Choroid plexus epithelial cell (primary cell): Measurements from ENCODE around the gene UBE2U.

Experiments used
- DNase-seq: peaks from one replicate; pipeline ENCODE4 v3.0.0-alpha.2; 2010; ENCODE audit warnings: low read depth
- H3K4me3 ChIP-seq: 2 replicates; pipeline ENCODE4 v1.5.1; 2011; ENCODE audit warnings: low read depth, mild to moderate bottlenecking, control low read depth, low read length, moderate library complexity
- CTCF ChIP-seq: conservative IDR thresholded peaks from 2 replicates; pipeline ENCODE4 v1.5.1; 2011; ENCODE audit warnings: low read depth, mild to moderate bottlenecking, control low read depth, inconsistent platforms, low read length, moderate library complexity

The UBE2U gene

GRCh38 chr1:64166629-64167028, 36.8 kb upstream of the UBE2U start:
- no peak overlapping the region for H3K4me3 ChIP-seq
- no peak for TF ChIP-seq CTCF
- DNase-seq = no peak

DNA sequence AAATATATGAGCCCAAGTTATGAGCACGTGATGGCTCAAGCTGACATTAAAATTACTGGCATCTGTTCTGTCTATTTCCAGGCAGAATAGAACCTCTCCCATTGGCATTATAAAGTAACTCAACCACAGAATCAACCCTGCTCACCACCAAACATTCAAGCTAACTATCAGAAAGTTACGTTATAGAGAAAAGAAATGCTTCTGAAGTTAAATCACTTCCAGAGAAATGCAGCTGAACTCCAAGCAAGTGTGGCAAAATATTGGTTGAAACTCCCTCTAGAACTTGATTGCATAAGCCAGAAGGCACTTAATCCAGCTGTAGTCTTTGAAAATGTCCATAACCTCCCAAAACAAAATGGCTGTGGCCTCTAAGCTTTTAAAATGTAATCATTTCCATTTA, 36.2 kb upstream of the UBE2U start:
- peak; percentile 57 for DNase-seq
- no peak overlapping the region for H3K4me3 ChIP-seq
- no peak for TF ChIP-seq CTCF

DNA sequence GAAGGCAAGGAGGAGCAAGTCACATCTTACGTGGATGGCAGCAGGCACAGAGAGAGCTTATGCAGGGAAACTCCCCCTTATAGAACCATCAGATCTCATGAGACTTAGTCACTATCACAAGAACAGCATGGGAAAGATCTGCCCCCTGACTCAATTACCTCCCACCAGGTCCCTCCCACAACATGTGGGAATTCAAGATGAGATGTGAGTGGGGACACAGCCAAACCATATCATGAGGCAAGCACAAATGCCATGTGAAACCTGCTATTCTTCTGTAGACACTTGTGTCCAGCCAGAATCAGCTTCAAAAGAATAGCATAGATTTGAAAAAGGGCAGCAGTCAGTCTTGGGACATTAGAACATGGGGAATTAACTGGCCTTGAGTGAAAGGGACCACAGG, 32.2 kb upstream of the UBE2U start:
- H3K4me3 ChIP-seq = no peak overlapping the region
- peak; percentile 44 for DNase-seq
- no peak for TF ChIP-seq CTCF

GRCh38 chr1:64171797-64172281, 31.6 kb upstream of the UBE2U start:
- no peak overlapping the region for H3K4me3 ChIP-seq
- peak; percentile 67 for DNase-seq
- TF ChIP-seq CTCF = no peak

DNA sequence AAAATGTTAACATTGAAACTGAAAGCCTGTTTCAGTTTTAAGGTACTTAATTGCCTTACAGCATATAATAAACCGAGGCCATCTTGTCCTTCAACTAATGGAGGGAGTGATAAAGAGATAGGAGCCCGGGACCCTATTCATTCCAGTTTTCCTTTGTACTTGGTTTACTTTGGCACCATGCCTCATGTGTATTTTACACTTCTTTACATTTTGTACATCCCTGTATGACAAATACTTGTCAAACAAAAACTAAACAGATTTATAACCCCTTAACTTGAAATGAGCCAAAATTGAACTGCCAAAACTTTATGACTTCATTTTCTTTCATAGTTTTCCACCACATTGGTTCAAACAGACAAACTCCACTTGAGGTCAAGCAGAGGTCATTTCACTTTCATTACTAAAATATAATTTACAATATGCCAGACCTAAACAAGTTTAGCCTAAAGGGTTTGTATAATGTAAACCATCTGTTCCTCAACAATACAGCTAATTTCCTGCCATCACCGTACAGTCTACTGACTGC, 30.9 kb upstream of the UBE2U start:
- no peak for TF ChIP-seq CTCF
- H3K4me3 ChIP-seq = no peak overlapping the region
- DNase-seq = no peak

GRCh38 chr1:64173336-64173940, 30.0 kb upstream of the UBE2U start:
- H3K4me3 ChIP-seq = no peak overlapping the region
- no peak for DNase-seq
- TF ChIP-seq CTCF = no peak

GRCh38 chr1:64175639-64176038, 27.8 kb upstream of the UBE2U start:
- no peak for DNase-seq
- H3K4me3 ChIP-seq = no peak overlapping the region
- no peak for TF ChIP-seq CTCF
